ENCODE measurements around the gene FAM53B.
"Not testable (repeated sequence)": the region's sequence is repeated elsewhere in the genome, so short reads cannot be mapped to it uniquely, and the experiment has no call there.

FAM53B gene

DNA sequence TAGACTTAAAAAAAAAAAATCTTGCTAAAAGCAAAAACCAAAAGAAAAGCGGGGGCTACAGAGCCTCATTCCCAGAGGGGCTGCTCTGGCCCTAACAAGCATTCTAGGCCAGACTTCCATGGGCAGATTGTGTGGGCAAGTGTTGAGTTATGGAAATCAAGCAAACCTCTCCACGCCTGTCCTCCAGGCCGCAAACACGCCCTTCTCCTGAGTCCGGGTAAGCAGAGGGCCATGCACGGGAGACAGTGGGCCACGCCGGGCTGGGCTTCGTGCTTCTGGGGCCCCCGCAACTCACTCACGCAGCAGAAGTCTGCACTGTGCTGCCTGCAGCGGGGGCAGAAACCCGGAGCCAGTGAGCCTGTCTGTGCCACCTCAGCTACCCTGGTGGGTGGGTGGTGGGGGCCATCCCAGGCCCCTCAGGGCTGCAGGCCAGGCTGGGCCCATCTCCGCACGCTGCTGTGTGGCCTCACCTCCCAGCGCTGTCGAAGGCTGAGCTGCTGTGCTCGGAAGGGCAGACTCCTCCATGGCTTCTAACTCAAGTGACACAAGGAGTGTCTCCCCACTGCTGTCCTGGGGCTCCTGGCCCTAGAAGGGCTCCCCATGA, 125.6 kb downstream of the FAM53B start:
- no peaks in the 10 kb centered on the region for H3K36me3 ChIP-seq (ENCODE audit: control insufficient read depth, insufficient read depth, low read length)
- no peak overlapping the region for H3K4me3 ChIP-seq (ENCODE audit: low read length)
- no peaks in the 10 kb centered on the region for H3K27me3 ChIP-seq (ENCODE audit: control insufficient read depth, insufficient read depth, low read length)
- H3K27ac ChIP-seq (ENCODE audit: low read length), result no peak overlapping the region
- H3K4me1 ChIP-seq (ENCODE audit: control insufficient read depth, insufficient read depth, low read length), result no peaks in the 10 kb centered on the region
- H3K9me3 ChIP-seq (ENCODE audit: control insufficient read depth, insufficient read depth, low read length), result no peaks in the 10 kb centered on the region
- no CpG with 5 or more reads among the region's 18 CpGs for WGBS (ENCODE audit: insufficient coverage, insufficient read length)
- no peak for DNase-seq (ENCODE audit: low read depth, low spot score)

DNA sequence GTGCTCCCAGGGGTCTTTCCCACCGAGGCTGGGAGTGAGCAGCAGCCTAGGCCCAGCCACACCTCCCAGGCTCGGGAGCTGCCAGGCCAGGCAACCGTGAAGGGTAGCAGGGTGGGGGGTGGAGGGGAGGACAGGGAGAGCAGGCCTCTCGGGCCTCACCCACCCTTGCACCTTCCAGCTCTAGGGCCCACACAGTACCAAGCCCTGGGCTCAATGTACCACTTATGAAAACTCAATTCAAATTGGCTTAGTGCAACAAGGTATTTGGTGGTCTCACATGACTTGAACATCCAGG, 127.4 kb downstream of the FAM53B start:
- H3K27ac ChIP-seq (ENCODE audit: low read length), result no peak overlapping the region
- H3K27me3 ChIP-seq (ENCODE audit: control insufficient read depth, insufficient read depth, low read length), result no peaks in the 10 kb centered on the region
- no peak for DNase-seq (ENCODE audit: low read depth, low spot score)
- WGBS (ENCODE audit: insufficient coverage, insufficient read length), result no CpG with 5 or more reads among the region's 4 CpGs
- H3K4me1 ChIP-seq (ENCODE audit: control insufficient read depth, insufficient read depth, low read length), result no peaks in the 10 kb centered on the region
- no peaks in the 10 kb centered on the region for H3K36me3 ChIP-seq (ENCODE audit: control insufficient read depth, insufficient read depth, low read length)
- no peak overlapping the region for H3K4me3 ChIP-seq (ENCODE audit: low read length)
- no peaks in the 10 kb centered on the region for H3K9me3 ChIP-seq (ENCODE audit: control insufficient read depth, insufficient read depth, low read length)

DNA sequence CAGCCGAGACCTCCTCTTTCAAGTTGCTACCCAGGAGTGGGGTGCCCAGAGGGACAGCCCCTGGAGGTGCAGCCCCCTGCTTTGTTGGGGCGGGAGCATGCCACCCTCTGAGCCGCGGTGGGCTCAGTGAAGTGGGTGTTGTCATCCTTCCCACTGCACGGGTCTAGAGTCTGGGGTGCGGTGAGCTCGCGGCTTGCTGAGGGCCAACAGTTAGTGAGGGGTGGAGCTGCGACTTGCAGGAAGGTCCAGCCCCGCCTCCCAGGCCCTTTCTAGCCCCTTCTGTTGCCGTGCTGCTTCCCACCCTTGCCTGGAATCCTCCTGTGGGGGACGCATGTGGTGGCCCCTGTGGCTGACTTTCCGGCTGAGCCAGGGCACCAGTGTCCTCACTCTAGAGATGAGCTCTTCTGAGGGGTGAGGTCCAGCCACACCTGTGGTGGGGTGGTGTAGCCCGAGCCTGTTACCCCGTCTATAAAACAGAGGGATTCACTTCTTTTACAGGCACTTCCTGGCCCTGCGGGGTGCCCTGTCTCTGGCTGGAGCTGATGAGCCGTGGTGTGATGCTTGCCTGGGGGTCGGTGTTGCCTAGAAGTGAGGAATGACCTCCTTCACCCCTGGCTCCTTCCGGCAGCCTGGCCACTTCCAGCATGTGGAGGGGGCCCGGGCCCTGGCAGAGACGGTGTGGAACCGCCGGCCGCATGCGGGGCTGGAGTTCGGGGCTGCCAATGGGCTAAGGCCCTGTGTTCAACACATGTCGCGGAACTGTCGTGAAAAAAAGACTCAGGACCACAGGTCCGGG, 127.9 kb downstream of the FAM53B start:
- WGBS (ENCODE audit: insufficient coverage, insufficient read length), result no CpG with 5 or more reads among the region's 30 CpGs
- H3K4me1 ChIP-seq (ENCODE audit: control insufficient read depth, insufficient read depth, low read length), result no peaks in the 10 kb centered on the region

DNA sequence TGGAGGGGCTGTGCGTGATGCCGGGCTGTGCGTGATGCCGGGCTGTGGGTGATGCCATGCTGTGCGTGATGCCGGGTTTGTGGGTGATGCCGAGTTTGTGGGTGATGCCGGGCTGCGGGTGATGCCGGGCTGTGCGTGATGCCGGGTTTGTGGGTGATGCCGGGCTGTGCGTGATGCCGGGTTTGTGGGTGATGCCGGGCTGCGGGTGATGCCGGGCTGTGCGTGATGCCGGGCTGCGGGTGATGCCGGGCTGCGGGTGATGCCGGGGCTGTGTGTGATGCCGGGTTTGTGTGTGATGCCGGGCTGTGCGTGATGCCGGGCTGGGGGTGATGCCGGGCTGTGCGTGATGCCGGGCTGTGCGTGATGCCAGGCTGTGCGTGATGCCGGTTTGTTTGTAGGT, 128.9 kb downstream of the FAM53B start:
- Histone ChIP-seq H3K36me3 (ENCODE audit: control insufficient read depth, insufficient read depth, low read length) (no peaks in the 10 kb centered on the region), H3K4me3 (ENCODE audit: low read length) (no peak overlapping the region), H3K4me1 (ENCODE audit: control insufficient read depth, insufficient read depth, low read length) (no peaks in the 10 kb centered on the region), H3K27ac (ENCODE audit: low read length) (no peak overlapping the region), H3K9me3 (ENCODE audit: control insufficient read depth, insufficient read depth, low read length) (no peaks in the 10 kb centered on the region), H3K27me3 (ENCODE audit: control insufficient read depth, insufficient read depth, low read length) (no peaks in the 10 kb centered on the region)
- no peak for DNase-seq (ENCODE audit: low read depth, low spot score)
- whole genome bisulfite sequencing (ENCODE audit: insufficient coverage, insufficient read length), result no CpG with 5 or more reads among the region's 34 CpGs

More for the DNA sequence above, 127.9 kb downstream of the FAM53B start:
- Histone ChIP-seq H3K27ac (ENCODE audit: low read length) (no peak overlapping the region), H3K27me3 (ENCODE audit: control insufficient read depth, insufficient read depth, low read length) (no peaks in the 10 kb centered on the region), H3K36me3 (ENCODE audit: control insufficient read depth, insufficient read depth, low read length) (no peaks in the 10 kb centered on the region), H3K4me3 (ENCODE audit: low read length) (no peak overlapping the region), H3K9me3 (ENCODE audit: control insufficient read depth, insufficient read depth, low read length) (no peaks in the 10 kb centered on the region)
- no peak for DNase-seq (ENCODE audit: low read depth, low spot score)

DNA sequence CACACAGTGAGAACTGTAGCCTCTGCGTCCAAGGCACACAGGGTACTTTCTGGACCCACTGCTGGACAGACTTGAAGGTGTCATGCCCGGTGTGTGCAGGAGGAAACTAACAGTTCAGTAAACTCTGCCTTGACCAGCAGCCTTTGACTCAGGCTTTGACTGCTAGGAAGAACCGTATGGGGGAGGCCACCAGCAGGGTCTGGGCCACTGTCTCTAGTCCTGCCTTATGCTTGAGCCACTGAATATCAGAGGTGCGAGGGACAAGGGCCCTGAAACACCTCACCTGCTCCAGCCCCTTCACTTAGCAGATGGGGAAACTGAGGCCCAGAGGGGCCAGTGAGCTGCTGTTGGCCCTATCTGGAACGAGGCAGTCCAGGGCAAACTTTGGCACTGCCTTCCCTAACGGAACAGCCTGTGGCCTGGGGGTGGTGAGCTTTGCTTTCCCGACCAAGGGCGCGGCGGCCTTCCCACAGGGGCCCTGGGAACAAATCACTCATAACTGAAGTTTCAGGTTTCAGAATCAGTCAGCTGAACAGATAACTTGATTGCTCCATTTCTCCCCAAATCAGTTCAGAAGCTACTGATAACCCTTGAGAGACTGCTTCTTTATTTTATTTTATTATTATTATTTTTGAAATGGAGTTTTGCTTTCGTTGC, 130.0 kb downstream of the FAM53B start:
- Histone ChIP-seq H3K9me3 (ENCODE audit: control insufficient read depth, insufficient read depth, low read length) (no peaks in the 10 kb centered on the region), H3K27me3 (ENCODE audit: control insufficient read depth, insufficient read depth, low read length) (no peaks in the 10 kb centered on the region), H3K27ac (ENCODE audit: low read length) (no peak overlapping the region), H3K36me3 (ENCODE audit: control insufficient read depth, insufficient read depth, low read length) (no peaks in the 10 kb centered on the region), H3K4me3 (ENCODE audit: low read length) (no peak overlapping the region), H3K4me1 (ENCODE audit: control insufficient read depth, insufficient read depth, low read length) (no peaks in the 10 kb centered on the region)
- WGBS (ENCODE audit: insufficient coverage, insufficient read length), result no CpG with 5 or more reads among the region's 11 CpGs
- no peak for DNase-seq (ENCODE audit: low read depth, low spot score)

DNA sequence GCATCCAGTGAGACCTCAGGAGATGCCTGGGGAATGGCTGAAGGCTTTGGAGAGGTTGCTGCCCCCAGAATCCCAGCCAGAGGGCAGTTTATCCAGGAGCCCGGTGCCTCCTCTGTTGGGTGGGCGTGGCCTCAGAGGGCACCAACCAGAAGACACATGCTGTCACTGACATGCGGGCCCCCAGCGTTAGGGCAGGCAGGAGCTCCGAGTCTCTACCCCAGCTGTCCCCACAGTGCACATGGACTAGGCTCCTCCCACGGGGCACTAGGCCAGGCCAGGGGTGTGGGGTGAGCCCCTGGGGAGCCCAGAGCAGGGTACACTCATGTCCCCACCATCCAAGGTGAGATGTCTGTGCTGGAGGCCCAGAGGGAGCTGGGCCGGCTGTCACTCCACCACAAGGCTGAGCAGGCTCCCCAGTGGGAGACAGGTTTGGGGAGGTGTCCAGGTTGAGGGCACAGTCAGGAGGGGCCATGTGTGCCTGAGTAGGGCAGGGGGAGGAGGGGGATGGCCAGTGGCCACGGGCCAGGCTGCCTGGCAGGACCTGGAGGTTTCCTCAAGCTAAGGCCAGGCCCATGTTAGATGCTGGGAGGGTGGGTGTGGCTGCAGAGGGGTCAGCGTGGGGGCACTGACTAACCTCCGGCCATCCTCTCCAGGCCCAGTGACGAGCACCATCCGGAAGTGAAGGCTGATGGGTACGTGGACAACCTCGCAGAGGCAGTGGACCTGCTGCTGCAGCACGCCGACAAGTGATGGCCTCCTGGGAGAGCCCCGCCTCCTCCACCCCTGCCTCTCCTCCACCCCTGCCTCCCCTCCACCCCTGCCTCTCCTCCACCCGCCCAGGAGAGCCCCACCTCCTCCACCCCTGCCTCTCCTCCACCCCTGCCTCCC, 131.3 kb downstream of the FAM53B start:
- no peaks in the 10 kb centered on the region for H3K4me1 ChIP-seq (ENCODE audit: control insufficient read depth, insufficient read depth, low read length)
- no peaks in the 10 kb centered on the region for H3K36me3 ChIP-seq (ENCODE audit: control insufficient read depth, insufficient read depth, low read length)
- no peak for DNase-seq (ENCODE audit: low read depth, low spot score)
- WGBS (ENCODE audit: insufficient coverage, insufficient read length), result no CpG with 5 or more reads among the region's 18 CpGs
- no peak overlapping the region for H3K4me3 ChIP-seq (ENCODE audit: low read length)
- H3K27me3 ChIP-seq (ENCODE audit: control insufficient read depth, insufficient read depth, low read length), result no peaks in the 10 kb centered on the region
- H3K27ac ChIP-seq (ENCODE audit: low read length), result no peak overlapping the region
- H3K9me3 ChIP-seq (ENCODE audit: control insufficient read depth, insufficient read depth, low read length), result no peaks in the 10 kb centered on the region

DNA sequence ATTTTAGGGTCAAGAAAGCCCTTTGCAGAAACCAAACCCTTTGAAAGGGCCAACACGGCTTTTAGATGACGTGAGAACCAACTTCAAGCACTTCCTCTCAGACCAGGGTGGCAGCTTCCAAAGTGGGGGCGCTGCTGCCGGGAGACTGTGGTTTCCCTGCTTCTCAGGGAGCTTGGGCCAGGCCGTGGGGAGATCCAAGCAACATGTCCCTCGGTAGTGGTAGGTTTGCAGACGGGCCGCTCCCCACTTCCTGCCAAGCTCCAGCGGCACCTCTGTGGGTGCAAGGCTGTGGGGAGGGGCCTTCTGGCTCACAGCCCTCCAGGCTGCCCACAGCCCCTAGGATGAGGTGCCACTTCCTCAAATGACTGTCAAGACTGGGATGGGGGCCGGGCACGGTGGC, 132.4 kb downstream of the FAM53B start:
- no peaks in the 10 kb centered on the region for H3K9me3 ChIP-seq (ENCODE audit: control insufficient read depth, insufficient read depth, low read length)
- DNase-seq (ENCODE audit: low read depth, low spot score), result no peak
- H3K27ac ChIP-seq (ENCODE audit: low read length), result no peak overlapping the region
- no peaks in the 10 kb centered on the region for H3K4me1 ChIP-seq (ENCODE audit: control insufficient read depth, insufficient read depth, low read length)
- H3K27me3 ChIP-seq (ENCODE audit: control insufficient read depth, insufficient read depth, low read length), result no peaks in the 10 kb centered on the region
- H3K4me3 ChIP-seq (ENCODE audit: low read length), result no peak overlapping the region
- WGBS (ENCODE audit: insufficient coverage, insufficient read length), result no CpG with 5 or more reads among the region's 11 CpGs
- H3K36me3 ChIP-seq (ENCODE audit: control insufficient read depth, insufficient read depth, low read length), result no peaks in the 10 kb centered on the region

DNA sequence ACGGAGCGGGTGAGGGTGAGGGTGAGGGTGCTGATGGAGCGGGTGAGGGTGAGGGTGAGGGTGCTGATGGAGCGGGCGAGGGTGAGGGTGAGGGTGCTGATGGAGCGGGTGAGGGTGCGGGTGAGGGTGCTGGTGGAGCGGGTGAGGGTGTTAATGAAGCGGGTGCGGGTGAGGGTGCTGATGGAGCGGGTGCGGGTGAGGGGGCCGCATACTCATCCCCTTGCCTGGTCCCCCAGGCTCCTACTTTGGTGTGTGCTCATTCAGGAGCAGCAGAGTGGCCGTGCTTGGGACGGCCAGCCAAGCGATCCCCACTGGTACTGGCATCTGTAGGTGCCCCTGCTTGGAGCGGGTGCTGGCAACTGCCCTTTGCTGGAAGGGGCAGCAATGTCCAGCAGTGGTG, 133.3 kb downstream of the FAM53B start:
- H3K4me1 ChIP-seq (ENCODE audit: control insufficient read depth, insufficient read depth, low read length); H3K27ac ChIP-seq (ENCODE audit: low read length); H3K36me3 ChIP-seq (ENCODE audit: control insufficient read depth, insufficient read depth, low read length); H3K4me3 ChIP-seq (ENCODE audit: low read length); DNase-seq (ENCODE audit: low read depth, low spot score); H3K9me3 ChIP-seq (ENCODE audit: control insufficient read depth, insufficient read depth, low read length); H3K27me3 ChIP-seq (ENCODE audit: control insufficient read depth, insufficient read depth, low read length): not testable (repeated sequence)
- no CpG with 5 or more reads among the region's 17 CpGs for WGBS (ENCODE audit: insufficient coverage, insufficient read length)

DNA sequence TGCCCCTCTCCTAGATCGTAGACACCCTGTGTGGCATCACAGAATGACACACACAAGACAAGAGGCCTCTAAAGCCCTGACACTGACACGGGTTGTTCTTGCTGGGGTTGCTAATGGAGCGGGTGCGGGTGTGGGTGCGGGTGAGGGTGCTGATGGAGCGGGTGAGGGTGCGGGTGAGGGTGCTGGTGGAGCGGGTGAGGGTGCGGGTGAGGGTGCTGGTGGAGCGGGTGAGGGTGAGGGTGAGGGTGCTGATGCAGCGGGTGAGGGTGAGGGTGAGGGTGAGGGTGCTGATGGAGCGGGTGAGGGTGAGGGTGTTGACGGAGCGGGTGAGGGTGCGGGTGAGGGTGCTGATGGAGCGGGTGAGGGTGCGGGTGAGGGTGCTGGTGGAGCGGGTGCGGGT, 134.0 kb downstream of the FAM53B start:
- H3K4me1 ChIP-seq (ENCODE audit: control insufficient read depth, insufficient read depth, low read length); H3K4me3 ChIP-seq (ENCODE audit: low read length); H3K27ac ChIP-seq (ENCODE audit: low read length); H3K9me3 ChIP-seq (ENCODE audit: control insufficient read depth, insufficient read depth, low read length); H3K36me3 ChIP-seq (ENCODE audit: control insufficient read depth, insufficient read depth, low read length); H3K27me3 ChIP-seq (ENCODE audit: control insufficient read depth, insufficient read depth, low read length); DNase-seq (ENCODE audit: low read depth, low spot score): not testable (repeated sequence)
- WGBS (ENCODE audit: insufficient coverage, insufficient read length), result no CpG with 5 or more reads among the region's 19 CpGs

DNA sequence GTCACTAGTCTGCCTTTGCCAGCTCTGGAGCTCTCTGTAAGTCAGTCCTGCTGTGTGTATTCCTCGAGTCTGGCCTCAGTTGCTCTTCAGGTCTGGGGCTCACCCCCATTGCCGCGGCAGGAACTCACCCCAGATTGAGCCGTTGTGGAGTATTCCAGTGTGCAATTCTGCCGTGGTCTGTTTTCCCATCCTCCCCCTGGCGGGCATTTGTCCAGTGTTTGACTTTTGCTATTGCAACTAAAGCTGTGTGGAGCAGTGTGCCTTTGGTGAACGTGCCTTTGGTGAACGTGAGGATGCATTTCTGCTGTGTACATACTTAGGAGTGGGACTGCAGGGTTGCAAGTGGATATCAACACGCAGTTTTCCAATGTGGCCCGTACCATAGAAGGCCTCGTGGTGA, 134.5 kb downstream of the FAM53B start:
- Histone ChIP-seq H3K27me3 (ENCODE audit: control insufficient read depth, insufficient read depth, low read length) (no peaks in the 10 kb centered on the region), H3K36me3 (ENCODE audit: control insufficient read depth, insufficient read depth, low read length) (no peaks in the 10 kb centered on the region), H3K9me3 (ENCODE audit: control insufficient read depth, insufficient read depth, low read length) (no peaks in the 10 kb centered on the region), H3K27ac (ENCODE audit: low read length) (no peak overlapping the region), H3K4me1 (ENCODE audit: control insufficient read depth, insufficient read depth, low read length) (no peaks in the 10 kb centered on the region), H3K4me3 (ENCODE audit: low read length) (no peak overlapping the region)
- no CpG with 5 or more reads among the region's 11 CpGs for WGBS (ENCODE audit: insufficient coverage, insufficient read length)
- DNase-seq (ENCODE audit: low read depth, low spot score), result no peak
